ENCODE measurements around the gene TGFB2.
"Not testable (repeated sequence)": the region's sequence is repeated elsewhere in the genome, so short reads cannot be mapped to it uniquely, and the experiment has no call there.

- TF ChIP-seq CTCF (conservative IDR thresholded peaks at IDR 0.05; ENCODE audit: low read depth, low read length); EZH2 (IDR thresholded peaks at IDR 0.05; ENCODE audit: borderline replicate concordance, low read depth, low read length, poor library complexity, severe bottlenecking): not testable (repeated sequence)
These were observed 25.0 kb upstream of the TGFB2 start for GRCh38 chr1:218320182-218320581.

Data from A673 (cell line).